IPS-18a (cell line): ENCODE measurements around the gene CTCFL.

Experiments used
- H3K27ac ChIP-seq: one replicate; pipeline ENCODE4 v1.5.1; 2013; ENCODE audit warnings: low read length
- H3K27me3 ChIP-seq: one replicate; pipeline ENCODE4 v1.6.1; 2013; ENCODE audit warnings: mild to moderate bottlenecking, low read length; ENCODE audit not compliant: control insufficient read depth, insufficient read depth
- H3K36me3 ChIP-seq: one replicate; pipeline ENCODE4 v1.6.1; 2013; ENCODE audit warnings: low read depth, low read length; ENCODE audit not compliant: control insufficient read depth
- H3K4me1 ChIP-seq: one replicate; pipeline ENCODE4 v1.6.1; 2013; ENCODE audit warnings: low read depth, low read length; ENCODE audit not compliant: control insufficient read depth
- H3K4me3 ChIP-seq: one replicate; pipeline ENCODE4 v1.5.1; 2013; ENCODE audit warnings: low read length
- H3K9ac ChIP-seq: one replicate; pipeline ENCODE4 v1.6.1; 2013; ENCODE audit warnings: mild to moderate bottlenecking, low read length, moderate library complexity
- H3K9me3 ChIP-seq: one replicate; pipeline ENCODE4 v1.6.1; 2013; ENCODE audit warnings: low read depth, low read length; ENCODE audit not compliant: control insufficient read depth

CTCFL gene

GRCh38 chr20:57524511-57525176 is at the start of gene CTCFL:
CTCFL (minus strand) TSS chr20:57525140; CDS start chr20:57524205, 935 bp downstream.
- Histone ChIP-seq H3K9me3 (no peaks in the 10 kb centered on the region), H3K36me3 (no peaks in the 10 kb centered on the region), H3K9ac (no peak within 1 kb of the TSS), H3K27ac (no peak within 1 kb of the TSS), H3K4me3 (no peak within 1 kb of the TSS), H3K4me1 (peaks cover 9% of the 10 kb centered on the region), H3K27me3 (no peaks in the 10 kb centered on the region)

GRCh38 chr20:57573894-57574293 is 49.0 kb upstream of the CTCFL start:
- peaks cover 20% of the 10 kb centered on the region for H3K4me1 ChIP-seq
- H3K27ac ChIP-seq, result no peak overlapping the region
- H3K9me3 ChIP-seq, result no peaks in the 10 kb centered on the region
- H3K27me3 ChIP-seq, result peaks cover 8% of the 10 kb centered on the region
- no peak overlapping the region for H3K9ac ChIP-seq
- no peak overlapping the region for H3K4me3 ChIP-seq
- H3K36me3 ChIP-seq, result no peaks in the 10 kb centered on the region

- H3K27ac ChIP-seq, result no peak overlapping the region
- no peak overlapping the region for H3K9ac ChIP-seq
- peaks cover 8% of the 10 kb centered on the region for H3K27me3 ChIP-seq
- H3K4me1 ChIP-seq, result peaks cover 20% of the 10 kb centered on the region
- no peaks in the 10 kb centered on the region for H3K36me3 ChIP-seq
- H3K4me3 ChIP-seq, result no peak overlapping the region
- no peaks in the 10 kb centered on the region for H3K9me3 ChIP-seq
Measured at GRCh38 chr20:57573242-57573641, 48.3 kb upstream of the CTCFL start.

- Histone ChIP-seq H3K27me3 (peaks cover 8% of the 10 kb centered on the region), H3K9me3 (no peaks in the 10 kb centered on the region), H3K36me3 (no peaks in the 10 kb centered on the region), H3K9ac (no peak overlapping the region), H3K27ac (no peak overlapping the region), H3K4me1 (peaks cover 20% of the 10 kb centered on the region), H3K4me3 (no peak overlapping the region)
Measured at GRCh38 chr20:57571782-57572416, 47.0 kb upstream of the CTCFL start.

GRCh38 chr20:57570920-57571319 is 46.0 kb upstream of the CTCFL start:
- no peaks in the 10 kb centered on the region for H3K36me3 ChIP-seq
- H3K9me3 ChIP-seq, result no peaks in the 10 kb centered on the region
- H3K4me1 ChIP-seq, result peaks cover 16% of the 10 kb centered on the region
- H3K27me3 ChIP-seq, result peaks cover 8% of the 10 kb centered on the region
- no peak overlapping the region for H3K4me3 ChIP-seq
- no peak overlapping the region for H3K9ac ChIP-seq
- H3K27ac ChIP-seq, result no peak overlapping the region

- no peak overlapping the region for H3K4me3 ChIP-seq
- H3K9ac ChIP-seq, result no peak overlapping the region
- no peaks in the 10 kb centered on the region for H3K9me3 ChIP-seq
- H3K4me1 ChIP-seq, result peaks cover 15% of the 10 kb centered on the region
- H3K36me3 ChIP-seq, result no peaks in the 10 kb centered on the region
- no peak overlapping the region for H3K27ac ChIP-seq
- peaks cover 8% of the 10 kb centered on the region for H3K27me3 ChIP-seq
Measured at GRCh38 chr20:57570145-57570850, 45.4 kb upstream of the CTCFL start.

- Histone ChIP-seq H3K9ac (no peak overlapping the region), H3K36me3 (no peaks in the 10 kb centered on the region)
Measured at GRCh38 chr20:57568960-57569359, 44.0 kb upstream of the CTCFL start.

GRCh38 chr20:57568088-57568896 is 43.4 kb upstream of the CTCFL start:
- Histone ChIP-seq H3K27me3 (peaks cover 8% of the 10 kb centered on the region), H3K4me3 (no peak overlapping the region), H3K9ac (no peak overlapping the region), H3K36me3 (no peaks in the 10 kb centered on the region), H3K4me1 (peaks cover 6% of the 10 kb centered on the region), H3K27ac (no peak overlapping the region), H3K9me3 (no peaks in the 10 kb centered on the region)

More at GRCh38 chr20:57568960-57569359, 44.0 kb upstream of the CTCFL start:
- no peak overlapping the region for H3K4me3 ChIP-seq
- peaks cover 8% of the 10 kb centered on the region for H3K27me3 ChIP-seq
- H3K27ac ChIP-seq, result no peak overlapping the region
- no peaks in the 10 kb centered on the region for H3K9me3 ChIP-seq
- peaks cover 13% of the 10 kb centered on the region for H3K4me1 ChIP-seq

GRCh38 chr20:57567471-57568079 is 42.6 kb upstream of the CTCFL start:
- Histone ChIP-seq H3K9ac (no peak overlapping the region), H3K27ac (no peak overlapping the region), H3K4me1 (no peaks in the 10 kb centered on the region), H3K9me3 (no peaks in the 10 kb centered on the region), H3K4me3 (no peak overlapping the region), H3K27me3 (peaks cover 3% of the 10 kb centered on the region), H3K36me3 (no peaks in the 10 kb centered on the region)

- no peaks in the 10 kb centered on the region for H3K4me1 ChIP-seq
Measured at GRCh38 chr20:57566803-57567459, 42.0 kb upstream of the CTCFL start.

More at GRCh38 chr20:57566803-57567459, 42.0 kb upstream of the CTCFL start:
- no peaks in the 10 kb centered on the region for H3K27me3 ChIP-seq
- H3K4me3 ChIP-seq, result no peak overlapping the region
- H3K9ac ChIP-seq, result no peak overlapping the region
- H3K36me3 ChIP-seq, result no peaks in the 10 kb centered on the region
- no peaks in the 10 kb centered on the region for H3K9me3 ChIP-seq
- H3K27ac ChIP-seq, result no peak overlapping the region
